Activated CD4-positive, alpha-beta memory T cell treated with anti-CD3 and anti-CD28 coated beads for 36 hours (primary cell): ENCODE data around the gene MT4. TPM values are rescaled to one million over a fixed set of nuclear protein-coding genes. Genes with fewer than 3 reads are reported as not detected.

Experiments used
- CTCF ChIA-PET: fragments of 350-600 bp; sonication (Branson Sonifier 250); formaldehyde crosslinking; loops from one replicate; lab custom pipeline; 2021; ENCODE audit warnings: antibody characterized with exemption, inconsistent platforms; lab: Charles Lee
- POLR2A ChIA-PET: fragments of 350-600 bp; sonication (Branson Sonifier 250); formaldehyde crosslinking; loops from one replicate; lab custom pipeline; 2021; ENCODE audit warnings: antibody characterized with exemption; lab: Charles Lee
- DNase-seq: peaks from one replicate; pipeline ENCODE4 v3.0.0-alpha.2; 2020
- H3K27ac Mint-ChIP-seq: one replicate; pipeline ENCODE4 v1.8.0; 2021; ENCODE audit warnings: mixed read lengths
- H3K27me3 Mint-ChIP-seq: one replicate; pipeline ENCODE4 v1.8.0; 2021; ENCODE audit warnings: mixed read lengths
- H3K36me3 Mint-ChIP-seq: one replicate; pipeline ENCODE4 v1.8.0; 2021; ENCODE audit warnings: mixed read lengths
- H3K4me1 Mint-ChIP-seq: one replicate; pipeline ENCODE4 v1.8.0; 2021; ENCODE audit warnings: low read depth, mixed read lengths
- H3K4me3 Mint-ChIP-seq: one replicate; pipeline ENCODE4 v1.8.0; 2021; ENCODE audit warnings: mild to moderate bottlenecking, mixed read lengths
- H3K9me3 Mint-ChIP-seq: one replicate; pipeline ENCODE4 v1.8.0; 2021; ENCODE audit warnings: mixed read lengths
- intact Hi-C: fragments of 100-400 bp; cut with micrococcal nuclease; formaldehyde crosslinking; loops from one replicate; pipeline ENCODE4 v1.15.1; 2023
- total RNA-seq, 2 experiments: library from RNA; stranded (reverse); gene quantifications; one replicate each; pipeline ENCODE4 v1.2.3, GENCODE V29; 2021

MT4 gene
- total RNA-seq, 2 experiments from 2014 or later: not detected

DNA sequence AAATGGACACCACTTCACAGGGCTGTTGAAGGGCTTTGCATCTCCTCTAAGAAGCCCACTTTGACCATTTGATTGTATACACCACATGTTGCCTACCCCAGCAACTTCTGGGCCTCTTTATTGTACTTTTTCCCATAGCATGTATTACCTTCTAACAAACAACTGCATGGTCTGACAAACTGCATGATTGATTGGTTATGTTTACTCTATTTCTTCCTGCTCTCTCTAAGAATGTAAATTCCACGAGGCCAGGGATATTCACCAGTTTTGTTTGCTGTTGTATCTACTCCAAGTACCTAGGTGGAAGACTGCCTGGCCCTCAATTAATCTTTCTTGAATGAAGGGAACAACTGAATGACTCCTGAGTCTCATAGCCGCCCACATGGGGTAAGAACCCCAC lies 22.8 kb upstream of the MT4 start:
- no peaks in the 10 kb centered on the region for H3K9me3 Mint-ChIP-seq
- POLR2A ChIA-PET: no interaction called here
- H3K27ac Mint-ChIP-seq: no peak overlapping the region
- no peak for DNase-seq
- H3K4me1 Mint-ChIP-seq: peaks cover 1% of the 10 kb centered on the region
- intact Hi-C loops: no loop called here
- no peaks in the 10 kb centered on the region for H3K36me3 Mint-ChIP-seq
- CTCF ChIA-PET: no interaction called here
- H3K27me3 Mint-ChIP-seq: peaks cover 15% of the 10 kb centered on the region
- no peak overlapping the region for H3K4me3 Mint-ChIP-seq

- no peak overlapping the region for H3K4me3 Mint-ChIP-seq
- ChIA-PET CTCF (interaction anchor here (0.8 to 2.7 kb wide), 4 partner anchors 28 to 154 kb away, joined by 3 to 12 read pairs (median 6); no protein-coding TSS in a partner anchor), POLR2A (no interaction called here)
- H3K27me3 Mint-ChIP-seq: no peaks in the 10 kb centered on the region
- H3K27ac Mint-ChIP-seq: no peak overlapping the region
- DNase-seq: no peak
- intact Hi-C loops: no loop called here
- no peaks in the 10 kb centered on the region for H3K36me3 Mint-ChIP-seq
- peaks cover 18% of the 10 kb centered on the region for H3K4me1 Mint-ChIP-seq
- no peaks in the 10 kb centered on the region for H3K9me3 Mint-ChIP-seq
These were observed 17.5 kb upstream of the MT4 start for GRCh38 chr16:56547120-56547948.

- H3K4me3 Mint-ChIP-seq: no peak overlapping the region
- no peaks in the 10 kb centered on the region for H3K9me3 Mint-ChIP-seq
- H3K4me1 Mint-ChIP-seq: peaks cover 18% of the 10 kb centered on the region
- no peaks in the 10 kb centered on the region for H3K36me3 Mint-ChIP-seq
- DNase-seq: no peak
- POLR2A ChIA-PET: no interaction called here
- H3K27ac Mint-ChIP-seq: no peak overlapping the region
- no peaks in the 10 kb centered on the region for H3K27me3 Mint-ChIP-seq
- CTCF ChIA-PET: interaction anchor here (1.0 to 2.7 kb wide), 3 partner anchors 28 to 154 kb away, joined by 5 to 12 read pairs (median 6); no protein-coding TSS in a partner anchor
- intact Hi-C loops: no loop called here
These were observed 16.8 kb upstream of the MT4 start for GRCh38 chr16:56547949-56548567.

- POLR2A ChIA-PET: interaction anchor here (0.6 kb wide), 1 partner anchor 20 kb away, joined by 4 read pairs; no protein-coding TSS in a partner anchor
- Mint-ChIP-seq H3K36me3 (no peaks in the 10 kb centered on the region), H3K4me3 (no peak overlapping the region), H3K4me1 (peaks cover 18% of the 10 kb centered on the region), H3K27me3 (peaks cover 7% of the 10 kb centered on the region), H3K9me3 (no peaks in the 10 kb centered on the region), H3K27ac (no peak overlapping the region)
- intact Hi-C loops: no loop called here
- CTCF ChIA-PET: no interaction called here
- DNase-seq: no peak
These were observed 15.7 kb upstream of the MT4 start for GRCh38 chr16:56549161-56549560.

GRCh38 chr16:56549744-56550385 lies 15.0 kb upstream of the MT4 start:
- Mint-ChIP-seq H3K27me3 (peaks cover 8% of the 10 kb centered on the region), H3K9me3 (no peaks in the 10 kb centered on the region), H3K4me1 (peaks cover 18% of the 10 kb centered on the region), H3K4me3 (no peak overlapping the region), H3K36me3 (no peaks in the 10 kb centered on the region), H3K27ac (no peak overlapping the region)
- CTCF ChIA-PET: no interaction called here
- intact Hi-C loops: no loop called here
- POLR2A ChIA-PET: interaction anchor here (0.6 kb wide), 1 partner anchor 20 kb away, joined by 4 read pairs; no protein-coding TSS in a partner anchor
- DNase-seq: peak; percentile 31

DNA sequence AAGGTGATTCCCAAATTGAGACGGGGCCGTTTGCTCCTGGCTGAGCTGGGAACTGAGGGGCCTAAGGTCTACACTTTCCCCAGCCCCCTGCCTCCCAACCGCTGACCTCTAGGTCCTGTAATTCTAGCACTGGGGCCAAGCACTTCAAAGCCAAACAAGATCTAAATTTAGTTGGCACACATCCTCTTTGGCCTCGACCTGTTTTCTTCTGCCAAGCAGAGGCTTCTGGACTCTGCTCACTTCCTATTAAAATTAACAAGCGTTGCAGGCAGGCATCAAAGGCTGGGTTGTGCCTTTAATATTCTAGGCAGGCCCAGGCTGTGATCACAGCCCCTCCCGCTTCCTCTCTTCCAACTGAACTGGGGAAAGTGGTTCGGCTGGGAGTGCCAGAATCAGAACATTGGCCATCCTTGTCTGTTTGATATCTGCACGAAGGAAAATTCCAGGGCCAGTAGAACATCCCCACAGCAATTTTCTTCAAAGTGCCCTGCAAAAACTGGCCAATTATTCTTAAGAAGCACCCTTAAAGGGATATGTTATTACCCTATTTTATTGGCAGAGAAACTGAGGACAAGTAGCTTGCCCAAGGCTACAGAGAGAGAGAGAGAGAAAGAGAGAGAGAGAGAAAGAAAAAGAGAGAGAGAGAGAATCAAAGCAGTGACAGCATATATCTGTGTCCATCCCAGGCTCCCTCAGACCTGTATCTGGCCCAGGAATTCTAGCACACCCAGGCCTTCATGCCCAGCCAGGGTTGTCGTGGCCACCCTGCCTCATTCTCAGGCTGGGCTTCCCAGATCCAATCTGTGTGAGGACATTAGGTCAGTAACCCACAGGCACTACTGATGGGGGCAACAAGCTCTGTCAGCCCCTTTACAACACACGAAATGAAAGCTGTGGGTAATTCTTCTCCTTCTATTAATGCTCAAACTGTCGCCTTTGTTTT lies 12.8 kb upstream of the MT4 start:
- H3K36me3 Mint-ChIP-seq: no peaks in the 10 kb centered on the region
- no peak overlapping the region for H3K4me3 Mint-ChIP-seq
- H3K27ac Mint-ChIP-seq: no peak overlapping the region
- no peaks in the 10 kb centered on the region for H3K9me3 Mint-ChIP-seq
- DNase-seq: no peak
- intact Hi-C loops: no loop called here
- H3K27me3 Mint-ChIP-seq: peaks cover 8% of the 10 kb centered on the region
- POLR2A ChIA-PET: no interaction called here
- peaks cover 16% of the 10 kb centered on the region for H3K4me1 Mint-ChIP-seq
- CTCF ChIA-PET: interaction anchor here (0.9 kb wide), 1 partner anchor 24 kb away, joined by 5 read pairs; no protein-coding TSS in a partner anchor

- ChIA-PET CTCF (no interaction called here), POLR2A (no interaction called here)
- intact Hi-C loops: no loop called here
- Mint-ChIP-seq H3K4me1 (peaks cover 3% of the 10 kb centered on the region), H3K9me3 (no peaks in the 10 kb centered on the region), H3K36me3 (no peaks in the 10 kb centered on the region), H3K4me3 (no peak overlapping the region), H3K27ac (no peak overlapping the region), H3K27me3 (peaks cover 8% of the 10 kb centered on the region)
- no peak for DNase-seq
These were observed 10.4 kb upstream of the MT4 start for GRCh38 chr16:56554441-56554840.

- Mint-ChIP-seq H3K4me3 (no peak overlapping the region), H3K27me3 (peaks cover 9% of the 10 kb centered on the region), H3K4me1 (no peaks in the 10 kb centered on the region), H3K9me3 (no peaks in the 10 kb centered on the region), H3K27ac (no peak overlapping the region), H3K36me3 (no peaks in the 10 kb centered on the region)
- ChIA-PET CTCF (no interaction called here), POLR2A (no interaction called here)
- intact Hi-C loops: loop anchor here (2.0 kb wide), 1 partner anchor 19 kb away; no protein-coding TSS in a partner anchor
- DNase-seq: no peak
These were observed 6.7 kb upstream of the MT4 start for GRCh38 chr16:56558024-56558747.

GRCh38 chr16:56559109-56559508 lies 5.8 kb upstream of the MT4 start:
- Mint-ChIP-seq H3K4me1 (no peaks in the 10 kb centered on the region), H3K27me3 (peaks cover 3% of the 10 kb centered on the region), H3K27ac (no peak overlapping the region), H3K9me3 (no peaks in the 10 kb centered on the region), H3K4me3 (no peak overlapping the region), H3K36me3 (no peaks in the 10 kb centered on the region)
- ChIA-PET POLR2A (no interaction called here), CTCF (no interaction called here)
- no peak for DNase-seq
- intact Hi-C loops: loop anchor here (2.0 kb wide), 1 partner anchor 20 kb away; no protein-coding TSS in a partner anchor

DNA sequence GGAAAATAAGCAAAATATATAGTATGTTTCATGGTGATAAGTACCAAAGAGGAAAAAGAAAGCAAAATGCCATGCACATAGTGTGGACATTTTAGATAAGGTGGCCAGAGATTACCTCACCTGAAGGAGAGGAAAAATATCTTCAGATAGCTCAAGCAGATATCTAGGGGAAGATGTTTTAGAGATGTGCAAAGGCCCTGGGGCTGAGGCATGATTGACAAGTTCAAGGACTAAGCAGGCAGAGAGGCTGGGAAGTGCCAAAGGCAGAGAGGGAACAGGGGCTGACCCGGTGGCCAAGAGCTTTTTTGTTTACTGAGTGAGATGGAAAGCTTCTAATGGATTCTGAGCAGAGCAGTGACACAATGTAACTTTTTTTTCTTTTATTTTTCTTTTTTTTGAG lies 4.4 kb upstream of the MT4 start:
- no peaks in the 10 kb centered on the region for H3K36me3 Mint-ChIP-seq
- CTCF ChIA-PET: interaction anchor here (2.6 kb wide), 1 partner anchor 16 kb away, joined by 10 read pairs; no protein-coding TSS in a partner anchor
- H3K9me3 Mint-ChIP-seq: no peaks in the 10 kb centered on the region
- POLR2A ChIA-PET: no interaction called here
- no peak overlapping the region for H3K4me3 Mint-ChIP-seq
- intact Hi-C loops: no loop called here
- no peaks in the 10 kb centered on the region for H3K4me1 Mint-ChIP-seq
- peaks cover 2% of the 10 kb centered on the region for H3K27me3 Mint-ChIP-seq
- no peak for DNase-seq
- no peak overlapping the region for H3K27ac Mint-ChIP-seq

DNA sequence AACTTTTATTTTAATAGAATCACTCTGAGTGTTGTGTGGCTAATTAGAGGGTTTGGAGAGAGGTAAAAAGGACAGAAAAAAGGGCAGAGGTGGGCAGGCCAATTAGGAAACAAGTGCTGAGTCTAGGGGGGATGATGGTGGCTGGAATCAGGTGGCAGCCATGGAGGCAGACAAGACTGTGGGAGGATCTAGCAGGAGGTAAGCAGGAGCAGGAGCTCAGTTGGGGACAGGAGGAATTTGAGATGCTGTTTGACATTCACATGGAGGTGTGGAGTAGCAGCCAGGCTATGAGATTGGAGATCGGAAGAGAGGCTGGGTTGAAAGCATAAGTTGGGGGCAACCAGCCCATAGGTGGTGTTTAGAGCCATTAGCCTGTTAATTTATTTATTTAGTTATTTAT lies 3.7 kb upstream of the MT4 start:
- Mint-ChIP-seq H3K27ac (no peak overlapping the region), H3K4me1 (no peaks in the 10 kb centered on the region), H3K4me3 (no peak overlapping the region), H3K36me3 (no peaks in the 10 kb centered on the region), H3K9me3 (no peaks in the 10 kb centered on the region), H3K27me3 (peaks cover 2% of the 10 kb centered on the region)
- ChIA-PET POLR2A (no interaction called here), CTCF (interaction anchor here (2.6 kb wide), 1 partner anchor 15 kb away, joined by 10 read pairs; no protein-coding TSS in a partner anchor)
- no peak for DNase-seq
- intact Hi-C loops: no loop called here
